ENCODE data around the gene SH3RF2.

The SH3RF2 gene

GRCh38 chr5:145968970-145969713 is 32.8 kb downstream of the SH3RF2 start:
- TF ChIP-seq EZH2 (optimal IDR thresholded peaks at IDR 0.05; ENCODE audit: low read depth, low read length) (no peak), EZH2phosphoT487 (IDR thresholded peaks at IDR 0.05; ENCODE audit: low read length) (no peak), CTCF (IDR thresholded peaks at IDR 0.05; ENCODE audit: low read length) (no peak)
- no peaks in the 10 kb centered on the region for H3K9me3 ChIP-seq (replicated peaks; ENCODE audit: insufficient read depth, low read length)
- no peak overlapping the region for H3K27ac ChIP-seq (ENCODE audit: low read length)
- H3K79me2 ChIP-seq (ENCODE audit: low read length): no peaks in the 10 kb centered on the region
- H3K9me2 ChIP-seq (replicated peaks; ENCODE audit: insufficient read depth, low read length): no peaks in the 10 kb centered on the region
- H2AFZ ChIP-seq (ENCODE audit: low read length): no peak overlapping the region
- H3K4me2 ChIP-seq (ENCODE audit: low read depth, low read length): no peak overlapping the region
- H3K36me3 ChIP-seq (replicated peaks; ENCODE audit: insufficient read depth, low read length): no peaks in the 10 kb centered on the region
- H3F3A ChIP-seq (ENCODE audit: insufficient read depth, low read length): no peaks in the 10 kb centered on the region
- no peaks in the 10 kb centered on the region for H4K20me1 ChIP-seq (ENCODE audit: insufficient read depth, low read length)
- H3K9ac ChIP-seq (ENCODE audit: low read length): no peak overlapping the region
- DNase-seq: no peak
- no peaks in the 10 kb centered on the region for H3K4me1 ChIP-seq (ENCODE audit: low read length)
- no peak overlapping the region for H3K4me3 ChIP-seq (ENCODE audit: low read length)
- H3K27me3 ChIP-seq (replicated peaks; ENCODE audit: insufficient read depth, low read length): no peaks in the 10 kb centered on the region

- Histone ChIP-seq H3K9ac (ENCODE audit: low read length) (no peak overlapping the region), H2AFZ (ENCODE audit: low read length) (no peak overlapping the region), H3K4me2 (ENCODE audit: low read depth, low read length) (no peak overlapping the region), H3K79me2 (ENCODE audit: low read length) (no peaks in the 10 kb centered on the region), H3K4me3 (ENCODE audit: low read length) (no peak overlapping the region), H3K27ac (ENCODE audit: low read length) (no peak overlapping the region), H4K20me1 (ENCODE audit: insufficient read depth, low read length) (no peaks in the 10 kb centered on the region), H3K36me3 (replicated peaks; ENCODE audit: insufficient read depth, low read length) (no peaks in the 10 kb centered on the region), H3K9me2 (replicated peaks; ENCODE audit: insufficient read depth, low read length) (no peaks in the 10 kb centered on the region), H3K4me1 (ENCODE audit: low read length) (no peaks in the 10 kb centered on the region), H3F3A (ENCODE audit: insufficient read depth, low read length) (no peaks in the 10 kb centered on the region), H3K9me3 (replicated peaks; ENCODE audit: insufficient read depth, low read length) (no peaks in the 10 kb centered on the region), H3K27me3 (replicated peaks; ENCODE audit: insufficient read depth, low read length) (no peaks in the 10 kb centered on the region)
- no peak for DNase-seq
- TF ChIP-seq CTCF (IDR thresholded peaks at IDR 0.05; ENCODE audit: low read length) (no peak), EZH2 (optimal IDR thresholded peaks at IDR 0.05; ENCODE audit: low read depth, low read length) (no peak), EZH2phosphoT487 (IDR thresholded peaks at IDR 0.05; ENCODE audit: low read length) (no peak)
Measured at GRCh38 chr5:145969714-145970092, 33.3 kb downstream of the SH3RF2 start.

GRCh38 chr5:145971108-145971507 is 34.7 kb downstream of the SH3RF2 start:
- H3K27ac ChIP-seq (ENCODE audit: low read length): no peak overlapping the region

More at GRCh38 chr5:145971108-145971507, 34.7 kb downstream of the SH3RF2 start:
- TF ChIP-seq CTCF (IDR thresholded peaks at IDR 0.05; ENCODE audit: low read length) (no peak), EZH2 (optimal IDR thresholded peaks at IDR 0.05; ENCODE audit: low read depth, low read length) (no peak), EZH2phosphoT487 (IDR thresholded peaks at IDR 0.05; ENCODE audit: low read length) (no peak)
- Histone ChIP-seq H3K4me2 (ENCODE audit: low read depth, low read length) (no peak overlapping the region), H3K9me3 (replicated peaks; ENCODE audit: insufficient read depth, low read length) (no peaks in the 10 kb centered on the region), H3K4me3 (ENCODE audit: low read length) (no peak overlapping the region), H3K36me3 (replicated peaks; ENCODE audit: insufficient read depth, low read length) (no peaks in the 10 kb centered on the region), H3K27me3 (replicated peaks; ENCODE audit: insufficient read depth, low read length) (no peaks in the 10 kb centered on the region), H3K79me2 (ENCODE audit: low read length) (no peaks in the 10 kb centered on the region), H4K20me1 (ENCODE audit: insufficient read depth, low read length) (no peaks in the 10 kb centered on the region), H3K9me2 (replicated peaks; ENCODE audit: insufficient read depth, low read length) (no peaks in the 10 kb centered on the region), H3K4me1 (ENCODE audit: low read length) (peaks cover 11% of the 10 kb centered on the region), H3K9ac (ENCODE audit: low read length) (no peak overlapping the region), H3F3A (ENCODE audit: insufficient read depth, low read length) (no peaks in the 10 kb centered on the region), H2AFZ (ENCODE audit: low read length) (no peak overlapping the region)
- no peak for DNase-seq
